ENCODE measurements around the gene BBOX1. TPM values are rescaled to one million over a fixed set of nuclear protein-coding genes. Genes with fewer than 3 reads are reported as not detected.
"Not testable (repeated sequence)": the region's sequence is repeated elsewhere in the genome, so short reads cannot be mapped to it uniquely, and the experiment has no call there.

The BBOX1 gene
- not detected for polyA plus RNA-seq (2012; ENCODE audit: low read depth, missing spikeins)

DNA sequence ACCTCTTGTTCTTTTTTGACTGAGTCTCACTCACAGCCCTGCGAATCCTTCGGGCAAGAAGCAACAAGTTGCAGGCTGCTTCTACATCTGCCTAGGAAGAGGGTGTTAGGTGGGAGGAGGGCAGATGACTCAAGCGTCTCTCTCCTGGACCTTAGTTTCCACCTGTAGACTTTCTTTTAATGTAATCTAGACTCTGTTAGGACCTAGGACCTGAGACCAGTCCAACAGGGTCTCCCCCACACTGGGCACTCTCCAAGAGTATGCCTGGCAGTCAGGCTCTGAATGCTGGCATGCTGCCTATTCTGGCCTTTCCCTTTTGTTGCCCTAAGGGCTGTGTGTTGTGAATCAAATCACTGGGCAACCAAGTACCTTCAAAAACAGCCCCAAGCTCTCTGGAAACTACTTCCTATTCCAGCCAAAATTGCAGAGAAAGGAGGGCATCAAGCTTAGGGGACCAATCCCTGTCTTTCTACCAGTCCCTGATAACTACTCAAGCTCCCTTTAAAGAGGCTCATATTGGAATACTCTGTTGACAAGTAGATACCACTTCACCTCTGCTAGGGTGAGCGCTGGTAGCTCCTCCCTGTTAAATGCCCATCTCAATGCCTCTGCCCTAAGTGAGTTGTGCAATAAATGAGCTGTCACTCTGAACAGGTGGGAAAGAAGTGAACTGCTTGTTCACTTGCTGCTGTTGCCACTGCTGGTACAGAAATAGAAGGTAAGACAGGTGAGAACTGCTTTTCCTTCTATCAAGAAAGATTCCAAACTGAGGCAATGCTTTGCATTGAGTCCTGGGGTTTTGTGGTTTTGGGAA, at the start of gene BBOX1:
TSS of gene BBOX1 (plus strand) at position 514 of the 814 bp plus-strand sequence. CDS start 14,616 bp downstream, outside the sequence.
- no peak for DNase-seq (ENCODE audit: insufficient read length, low spot score)
- TF ChIP-seq POU2F2 (IDR thresholded peaks at IDR 0.05; ENCODE audit: low read depth, low read length) (no peak), SPI1 (IDR thresholded peaks at IDR 0.05; ENCODE audit: low read depth, low read length) (no peak), POLR2AphosphoS5 (IDR thresholded peaks at IDR 0.05; ENCODE audit: low read depth, low read length) (no peak), TAF1 (IDR thresholded peaks at IDR 0.05; ENCODE audit: low read depth, low read length) (no peak), POLR2A (IDR thresholded peaks at IDR 0.05; ENCODE audit: low read depth, low read length) (no peak), PAX5 (IDR thresholded peaks at IDR 0.05; ENCODE audit: insufficient read depth, low read length, severe bottlenecking) (no peak)
- FAIRE-seq, result no peak

DNA sequence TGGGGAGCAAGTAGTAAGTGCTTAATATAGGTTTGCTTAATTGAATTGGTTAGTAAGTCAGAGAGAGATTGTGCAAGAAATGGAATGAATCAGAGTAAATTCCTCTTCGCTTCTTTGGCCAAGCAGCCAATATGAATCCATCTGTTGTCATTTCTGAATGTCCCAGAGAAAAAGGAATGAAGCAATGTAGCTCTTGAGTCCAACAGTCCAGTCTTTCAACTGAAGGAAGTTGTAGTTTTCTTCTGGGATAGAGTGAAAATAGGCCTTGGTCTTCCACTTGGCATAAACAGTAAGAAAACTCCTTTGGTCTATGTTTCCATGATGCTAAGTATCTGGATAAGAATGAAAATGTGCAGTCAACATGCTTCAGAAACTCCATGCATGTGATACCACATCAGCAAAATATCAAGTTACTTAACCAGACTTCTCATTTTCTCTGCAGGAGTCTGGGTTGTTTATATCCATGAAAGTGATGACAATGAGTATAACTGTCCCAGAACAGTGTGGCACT, 48.5 kb upstream of the BBOX1 start:
- DNase-seq (ENCODE audit: insufficient read length, low spot score) (no peak), FAIRE-seq (no peak)
- TF ChIP-seq POLR2AphosphoS5 (IDR thresholded peaks at IDR 0.05; ENCODE audit: low read depth, low read length) (no peak), PAX5 (IDR thresholded peaks at IDR 0.05; ENCODE audit: insufficient read depth, low read length, severe bottlenecking) (no peak), SPI1 (IDR thresholded peaks at IDR 0.05; ENCODE audit: low read depth, low read length) (no peak), POLR2A (IDR thresholded peaks at IDR 0.05; ENCODE audit: low read depth, low read length) (no peak), TAF1 (IDR thresholded peaks at IDR 0.05; ENCODE audit: low read depth, low read length) (no peak), POU2F2 (IDR thresholded peaks at IDR 0.05; ENCODE audit: low read depth, low read length) (no peak)

GRCh38 chr11:26993965-26994457, 46.6 kb upstream of the BBOX1 start, which contains the start of gene FIBIN:
FIBIN (plus strand) TSS chr11:26994112; CDS start chr11:26994527, 415 bp downstream.
- TF ChIP-seq TAF1 (IDR thresholded peaks at IDR 0.05; ENCODE audit: low read depth, low read length) (no peak), PAX5 (IDR thresholded peaks at IDR 0.05; ENCODE audit: insufficient read depth, low read length, severe bottlenecking) (no peak), POLR2AphosphoS5 (IDR thresholded peaks at IDR 0.05; ENCODE audit: low read depth, low read length) (no peak)
- no peak for DNase-seq (ENCODE audit: insufficient read length, low spot score)
- FAIRE-seq, result no peak

DNA sequence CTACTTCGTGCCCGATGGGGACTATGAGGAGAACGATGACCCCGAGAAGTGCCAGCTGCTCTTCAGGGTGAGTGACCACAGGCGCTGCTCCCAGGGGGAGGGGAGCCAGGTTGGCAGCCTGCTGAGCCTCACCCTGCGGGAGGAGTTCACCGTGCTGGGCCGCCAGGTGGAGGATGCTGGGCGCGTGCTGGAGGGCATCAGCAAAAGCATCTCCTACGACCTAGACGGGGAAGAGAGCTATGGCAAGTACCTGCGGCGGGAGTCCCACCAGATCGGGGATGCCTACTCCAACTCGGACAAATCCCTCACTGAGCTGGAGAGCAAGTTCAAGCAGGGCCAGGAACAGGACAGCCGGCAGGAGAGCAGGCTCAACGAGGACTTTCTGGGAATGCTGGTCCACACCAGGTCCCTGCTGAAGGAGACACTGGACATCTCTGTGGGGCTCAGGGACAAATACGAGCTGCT, 46.0 kb upstream of the BBOX1 start:
- DNase-seq (ENCODE audit: insufficient read length, low spot score) (no peak), FAIRE-seq (no peak)
- TF ChIP-seq SPI1 (IDR thresholded peaks at IDR 0.05; ENCODE audit: low read depth, low read length), result no peak

- no peak for FAIRE-seq
- no peak for DNase-seq (ENCODE audit: insufficient read length, low spot score)
- no peak for TF ChIP-seq POLR2A (IDR thresholded peaks at IDR 0.05; ENCODE audit: low read depth, low read length)
- TF ChIP-seq PAX5 (IDR thresholded peaks at IDR 0.05; ENCODE audit: insufficient read depth, low read length, severe bottlenecking), result no peak
- TF ChIP-seq POLR2AphosphoS5 (IDR thresholded peaks at IDR 0.05; ENCODE audit: low read depth, low read length), result no peak
- TF ChIP-seq TAF1 (IDR thresholded peaks at IDR 0.05; ENCODE audit: low read depth, low read length), result no peak
- no peak for TF ChIP-seq SPI1 (IDR thresholded peaks at IDR 0.05; ENCODE audit: low read depth, low read length)
- TF ChIP-seq POU2F2 (IDR thresholded peaks at IDR 0.05; ENCODE audit: low read depth, low read length), result no peak
Measured at GRCh38 chr11:26995701-26996460, 44.7 kb upstream of the BBOX1 start.

DNA sequence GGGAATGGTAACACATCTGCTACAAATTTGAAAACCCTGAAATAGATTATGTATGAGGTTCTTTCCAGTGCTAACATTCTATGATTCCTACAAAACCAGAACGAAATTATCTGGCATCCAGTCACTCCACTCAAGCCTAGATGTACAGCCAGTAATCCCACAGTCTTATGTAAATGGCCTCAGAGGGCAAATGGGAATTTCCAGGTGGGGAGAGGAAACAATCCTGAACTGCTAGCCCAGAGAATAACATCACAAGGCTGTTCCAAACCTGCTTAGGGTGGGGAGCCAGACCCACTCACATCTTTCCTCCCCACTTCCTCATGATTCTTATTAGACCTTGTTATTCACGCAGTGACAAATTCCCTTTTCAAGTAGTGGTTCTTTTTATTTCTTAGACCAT, 43.2 kb upstream of the BBOX1 start:
- FAIRE-seq (no peak), DNase-seq (ENCODE audit: insufficient read length, low spot score) (no peak)
- TF ChIP-seq POLR2A (IDR thresholded peaks at IDR 0.05; ENCODE audit: low read depth, low read length) (no peak), TAF1 (IDR thresholded peaks at IDR 0.05; ENCODE audit: low read depth, low read length) (no peak), POLR2AphosphoS5 (IDR thresholded peaks at IDR 0.05; ENCODE audit: low read depth, low read length) (no peak), POU2F2 (IDR thresholded peaks at IDR 0.05; ENCODE audit: low read depth, low read length) (no peak), SPI1 (IDR thresholded peaks at IDR 0.05; ENCODE audit: low read depth, low read length) (no peak), PAX5 (IDR thresholded peaks at IDR 0.05; ENCODE audit: insufficient read depth, low read length, severe bottlenecking) (no peak)

GRCh38 chr11:27001136-27001730, 39.4 kb upstream of the BBOX1 start:
- DNase-seq (ENCODE audit: insufficient read length, low spot score); FAIRE-seq: not testable (repeated sequence)

- no peak for TF ChIP-seq POLR2A (IDR thresholded peaks at IDR 0.05; ENCODE audit: low read depth, low read length)
- TF ChIP-seq TAF1 (IDR thresholded peaks at IDR 0.05; ENCODE audit: low read depth, low read length), result no peak
- no peak for TF ChIP-seq POU2F2 (IDR thresholded peaks at IDR 0.05; ENCODE audit: low read depth, low read length)
- TF ChIP-seq POLR2AphosphoS5 (IDR thresholded peaks at IDR 0.05; ENCODE audit: low read depth, low read length), result no peak
- TF ChIP-seq PAX5 (IDR thresholded peaks at IDR 0.05; ENCODE audit: insufficient read depth, low read length, severe bottlenecking), result no peak
- no peak for TF ChIP-seq SPI1 (IDR thresholded peaks at IDR 0.05; ENCODE audit: low read depth, low read length)
- FAIRE-seq, result no peak
Measured at GRCh38 chr11:27002431-27002830, 38.2 kb upstream of the BBOX1 start.

DNA sequence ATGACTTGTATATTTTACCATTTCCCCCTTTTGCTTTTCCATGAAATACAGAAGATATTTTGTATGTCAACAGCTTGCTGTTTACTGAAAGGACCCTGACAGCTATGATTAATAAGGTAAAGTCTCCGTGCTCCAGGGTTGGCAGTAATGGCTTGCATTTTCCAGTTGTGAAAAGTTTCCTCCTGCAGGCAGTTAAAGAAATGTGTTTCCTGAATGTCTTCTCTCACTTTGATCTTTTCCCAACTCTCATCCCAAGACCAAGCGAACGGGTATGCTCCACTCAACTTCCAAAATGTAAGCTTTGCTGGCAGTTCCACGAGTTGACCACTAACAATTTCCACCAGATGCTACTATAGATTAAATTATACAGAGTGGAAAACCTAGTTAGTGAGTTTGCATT, 37.8 kb upstream of the BBOX1 start:
- DNase-seq (ENCODE audit: insufficient read length, low spot score) (no peak), FAIRE-seq (no peak)
- TF ChIP-seq TAF1 (IDR thresholded peaks at IDR 0.05; ENCODE audit: low read depth, low read length) (no peak), POU2F2 (IDR thresholded peaks at IDR 0.05; ENCODE audit: low read depth, low read length) (no peak), POLR2A (IDR thresholded peaks at IDR 0.05; ENCODE audit: low read depth, low read length) (no peak), PAX5 (IDR thresholded peaks at IDR 0.05; ENCODE audit: insufficient read depth, low read length, severe bottlenecking) (no peak), POLR2AphosphoS5 (IDR thresholded peaks at IDR 0.05; ENCODE audit: low read depth, low read length) (no peak), SPI1 (IDR thresholded peaks at IDR 0.05; ENCODE audit: low read depth, low read length) (no peak)

More at GRCh38 chr11:27002431-27002830, 38.2 kb upstream of the BBOX1 start:
- no peak for DNase-seq (ENCODE audit: insufficient read length, low spot score)
